HG03442 (cell line): ENCODE measurements around the gene TOP3B.

Experiments used
- ATAC-seq: cut with Tn5 transposase; IDR thresholded peaks from one replicate; pipeline ENCODE4 v1.9.1; 2021; ENCODE audit warnings: mild to moderate bottlenecking, moderate library complexity; ENCODE audit not compliant: unreplicated experiment

TOP3B gene

GRCh38 chr22:21982338-21982965, at the start of gene TOP3B:
Gene TOP3B (minus strand): TSS chr22:21982787. CDS start chr22:21975709, 7,078 bp downstream.
- peak; percentile 35 for ATAC-seq

- ATAC-seq: no peak
These were observed 48.8 kb upstream of the TOP3B start for GRCh38 chr22:22031183-22031945.

- no peak for ATAC-seq
These were observed 48.1 kb upstream of the TOP3B start for GRCh38 chr22:22030493-22031182.

GRCh38 chr22:22027955-22028354, 45.4 kb upstream of the TOP3B start:
- no peak for ATAC-seq

GRCh38 chr22:22026157-22026831, 43.7 kb upstream of the TOP3B start:
- ATAC-seq: peak; percentile 51

GRCh38 chr22:22025320-22026156, 43.0 kb upstream of the TOP3B start:
- no peak for ATAC-seq

GRCh38 chr22:22024440-22024839, 41.9 kb upstream of the TOP3B start:
- no peak for ATAC-seq

GRCh38 chr22:22023581-22024137, 41.1 kb upstream of the TOP3B start:
- no peak for ATAC-seq

GRCh38 chr22:22022947-22023534, 40.5 kb upstream of the TOP3B start:
- no peak for ATAC-seq

GRCh38 chr22:22022255-22022840, 39.8 kb upstream of the TOP3B start:
- no peak for ATAC-seq

GRCh38 chr22:22021162-22021750, 38.7 kb upstream of the TOP3B start:
- no peak for ATAC-seq

- no peak for ATAC-seq
These were observed 37.9 kb upstream of the TOP3B start for GRCh38 chr22:22020425-22020852.

- no peak for ATAC-seq
These were observed 37.3 kb upstream of the TOP3B start for GRCh38 chr22:22019659-22020424.

GRCh38 chr22:22018825-22019658, 36.5 kb upstream of the TOP3B start:
- ATAC-seq: no peak

- ATAC-seq: no peak
These were observed 33.0 kb upstream of the TOP3B start for GRCh38 chr22:22015631-22016030.

GRCh38 chr22:22014285-22014659, 31.7 kb upstream of the TOP3B start:
- no peak for ATAC-seq

GRCh38 chr22:22013559-22014284, 31.1 kb upstream of the TOP3B start:
- ATAC-seq: no peak
